Thoracic aorta (tissue), 2 donors: ENCODE results near the gene STRADA. TPM values are rescaled to one million over a fixed set of nuclear protein-coding genes. Genes with fewer than 3 reads are reported as not detected.

Experiments used
- ATAC-seq: fragments of 150-250 bp; one replicate; pipeline ENCODE4 v1.8.0; 2017; ENCODE audit warnings: low read depth; ENCODE audit not compliant: insufficient number of reproducible peaks, low FRiP score
- DNase-seq: peaks from one replicate; pipeline ENCODE4 v3.0.0-alpha.2; 2020; ENCODE audit warnings: low spot score
- H3K27ac ChIP-seq, 2 donors: fragments of 200-600 bp; sonication (generic); 1 replicate in 1 of 2; 2 replicates in 1 of 2; pipeline ENCODE4 v1.5.1; 2016; ENCODE audit warnings: mild to moderate bottlenecking in 2 of 2, moderate library complexity in 2 of 2
- H3K27me3 ChIP-seq: fragments of 200-600 bp; sonication (generic); replicated peaks from 2 replicates; pipeline ENCODE4 v1.6.0; 2016; ENCODE audit warnings: mild to moderate bottlenecking; ENCODE audit not compliant: insufficient read depth
- H3K36me3 ChIP-seq: fragments of 200-600 bp; sonication (generic); one replicate; pipeline ENCODE4 v1.5.1; 2016
- H3K4me1 ChIP-seq, 2 donors: fragments of 200-600 bp; sonication (generic); 1 replicate in 1 of 2; 2 replicates in 1 of 2; pipeline versions ENCODE4 v1.5.1 to v1.6.0; 2016; ENCODE audit warnings: low read depth in 2 of 2, mild to moderate bottlenecking in 1 of 2; ENCODE audit not compliant: control insufficient read depth in 1 of 2
- H3K4me3 ChIP-seq: fragments of 200-600 bp; sonication (generic); 2 replicates; pipeline ENCODE4 v1.5.1; 2016; ENCODE audit warnings: mild to moderate bottlenecking
- H3K9me3 ChIP-seq: fragments of 200-600 bp; sonication (generic); 2 replicates; pipeline ENCODE4 v1.5.1; 2016
- total RNA-seq, 2 donors: library from RNA; depleted of rRNA; stranded (reverse); fragments of >200 nt; gene quantifications; one replicate each; pipeline versions ENCODE4 v1.1.0 to v1.2.3, GENCODE V29; 2016
- TF ChIP-seq, protein P1 (sequence below): fragments of 200-600 bp; sonication (generic); IDR thresholded peaks from one replicate; pipeline ENCODE4 v1.5.1; 2019; ENCODE audit warnings: antibody characterized with exemption

The STRADA gene
- total RNA-seq, 2 donors from 2014 or later = 40.9 to 62.2 TPM

DNA sequence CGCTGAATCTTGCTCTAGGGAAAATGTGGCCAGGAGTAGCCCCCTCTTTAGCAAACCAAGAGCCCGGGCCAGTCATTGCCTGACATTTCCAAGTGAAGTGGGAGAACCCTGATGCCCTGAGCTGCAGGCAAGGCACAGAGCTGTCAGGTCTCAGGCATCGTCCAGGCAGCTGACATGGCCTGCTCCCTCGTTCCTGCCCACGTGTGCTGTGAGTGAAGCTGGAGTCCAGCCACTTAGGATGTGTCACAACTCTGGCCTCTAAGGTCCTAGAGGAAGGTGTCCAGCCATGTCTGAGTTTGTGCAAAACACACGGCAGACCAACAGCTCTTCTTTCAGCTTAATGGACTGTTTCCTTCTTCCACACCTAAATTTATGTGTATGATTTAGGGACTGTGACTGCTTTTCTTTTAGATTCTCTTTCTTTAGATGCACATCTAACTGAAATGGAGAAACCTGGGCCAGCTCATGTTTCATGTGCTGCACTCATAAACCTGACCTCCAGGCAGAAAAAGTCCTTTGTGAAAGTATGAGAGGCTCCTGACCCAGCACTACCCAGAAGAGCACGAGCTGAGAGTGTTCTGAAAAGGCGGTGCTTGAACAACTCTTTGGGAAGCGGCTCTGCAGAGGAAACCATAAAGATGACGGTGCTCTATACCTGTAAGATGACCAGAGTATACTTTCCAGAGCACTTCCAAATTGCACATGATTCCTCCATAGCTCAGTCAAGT is 26.9 kb downstream of the STRADA start:
- Histone ChIP-seq H3K4me1 (peaks cover 0 to 10% of the 10 kb centered on the region in 2 donors), H3K4me3 (no peak overlapping the region), H3K9me3 (no peaks in the 10 kb centered on the region), H3K27me3 (no peaks in the 10 kb centered on the region), H3K27ac (no peak overlapping the region), H3K36me3 (peaks cover 25% of the 10 kb centered on the region)
- TF ChIP-seq, protein P1, sequence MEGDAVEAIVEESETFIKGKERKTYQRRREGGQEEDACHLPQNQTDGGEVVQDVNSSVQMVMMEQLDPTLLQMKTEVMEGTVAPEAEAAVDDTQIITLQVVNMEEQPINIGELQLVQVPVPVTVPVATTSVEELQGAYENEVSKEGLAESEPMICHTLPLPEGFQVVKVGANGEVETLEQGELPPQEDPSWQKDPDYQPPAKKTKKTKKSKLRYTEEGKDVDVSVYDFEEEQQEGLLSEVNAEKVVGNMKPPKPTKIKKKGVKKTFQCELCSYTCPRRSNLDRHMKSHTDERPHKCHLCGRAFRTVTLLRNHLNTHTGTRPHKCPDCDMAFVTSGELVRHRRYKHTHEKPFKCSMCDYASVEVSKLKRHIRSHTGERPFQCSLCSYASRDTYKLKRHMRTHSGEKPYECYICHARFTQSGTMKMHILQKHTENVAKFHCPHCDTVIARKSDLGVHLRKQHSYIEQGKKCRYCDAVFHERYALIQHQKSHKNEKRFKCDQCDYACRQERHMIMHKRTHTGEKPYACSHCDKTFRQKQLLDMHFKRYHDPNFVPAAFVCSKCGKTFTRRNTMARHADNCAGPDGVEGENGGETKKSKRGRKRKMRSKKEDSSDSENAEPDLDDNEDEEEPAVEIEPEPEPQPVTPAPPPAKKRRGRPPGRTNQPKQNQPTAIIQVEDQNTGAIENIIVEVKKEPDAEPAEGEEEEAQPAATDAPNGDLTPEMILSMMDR = no peak
- no peak for DNase-seq
- ATAC-seq = no peak

DNA sequence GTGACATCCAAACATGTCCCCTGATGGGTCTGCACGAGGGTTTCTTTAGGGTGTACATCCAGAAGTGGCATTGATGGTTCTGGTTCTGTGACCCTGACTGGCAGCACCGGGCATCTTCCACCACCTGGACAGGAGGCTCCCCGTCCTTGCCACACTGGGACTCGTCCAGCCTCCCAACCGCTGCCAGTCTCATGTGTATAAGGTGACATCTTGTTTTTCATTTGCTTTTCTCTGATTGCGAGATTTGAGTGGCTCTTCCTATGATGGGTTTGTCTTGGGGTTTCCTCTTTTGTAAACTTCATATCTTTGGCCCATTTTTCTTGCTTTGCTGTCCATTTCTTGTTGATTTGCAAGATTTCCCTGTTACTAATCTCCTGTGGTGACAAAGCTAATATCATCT is 32.5 kb downstream of the STRADA start:
- peaks cover 44% of the 10 kb centered on the region for H3K36me3 ChIP-seq
- no peaks in the 10 kb centered on the region for H3K27me3 ChIP-seq
- H3K27ac ChIP-seq = no peak overlapping the region
- no peaks in the 10 kb centered on the region for H3K9me3 ChIP-seq
- no peaks in the 10 kb centered on the region for H3K4me1 ChIP-seq
- ATAC-seq = no peak
- TF ChIP-seq, protein P1 = no peak
- no peak for DNase-seq
- no peak overlapping the region for H3K4me3 ChIP-seq

- H3K36me3 ChIP-seq = peaks cover 52% of the 10 kb centered on the region
- no peak for DNase-seq
These were observed 34.4 kb downstream of the STRADA start for GRCh38 chr17:63707151-63707550.

DNA sequence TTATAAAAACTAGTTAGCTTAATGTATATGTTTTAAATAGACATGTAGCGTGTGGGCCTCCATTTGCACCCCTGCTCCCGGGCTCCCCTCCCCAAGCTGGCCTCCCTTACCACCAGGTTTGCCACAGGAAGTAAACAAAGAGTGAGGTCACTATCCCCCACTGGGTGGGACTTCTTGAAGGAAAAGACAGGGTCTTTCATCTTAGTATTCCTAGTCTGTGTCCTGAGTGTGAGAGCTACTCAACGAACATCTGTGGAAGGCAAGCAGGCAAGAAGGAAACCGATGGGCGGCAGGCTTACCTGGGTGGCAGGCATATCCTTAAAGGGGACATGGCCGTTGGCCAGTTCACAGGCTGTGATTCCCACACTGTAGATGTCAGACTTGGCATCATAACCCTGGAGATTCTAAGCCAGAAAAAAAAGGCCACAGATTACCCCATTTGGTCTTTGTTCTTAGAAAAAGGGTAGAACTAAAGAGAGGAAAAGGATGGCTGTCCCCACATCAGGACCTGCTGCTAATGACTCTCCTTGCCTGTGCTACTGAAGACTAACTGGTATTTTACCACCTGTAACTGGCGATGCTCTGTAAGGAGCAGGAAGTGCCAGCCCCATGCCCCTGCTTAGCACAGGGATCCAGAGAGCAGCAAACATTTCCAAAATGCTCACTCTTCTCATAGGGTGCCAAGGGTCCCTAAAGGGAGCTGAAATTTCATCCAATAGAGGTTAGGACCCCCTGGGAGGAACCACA is 35.1 kb downstream of the STRADA start:
- H3K9me3 ChIP-seq = no peaks in the 10 kb centered on the region
- H3K4me3 ChIP-seq = no peak overlapping the region
- H3K27me3 ChIP-seq = no peaks in the 10 kb centered on the region
- ATAC-seq (no peak), DNase-seq (no peak)
- H3K4me1 ChIP-seq = peaks cover 1 to 2% of the 10 kb centered on the region in 2 donors
- H3K27ac ChIP-seq = no peak overlapping the region
- H3K36me3 ChIP-seq = peaks cover 47% of the 10 kb centered on the region
- TF ChIP-seq, protein P1 = no peak

More at GRCh38 chr17:63707151-63707550, 34.4 kb downstream of the STRADA start:
- TF ChIP-seq, protein P1 = no peak
- Histone ChIP-seq H3K9me3 (no peaks in the 10 kb centered on the region), H3K4me1 (no peaks in the 10 kb centered on the region), H3K27me3 (no peaks in the 10 kb centered on the region), H3K4me3 (no peak overlapping the region), H3K27ac (no peak overlapping the region)
- ATAC-seq = no peak

DNA sequence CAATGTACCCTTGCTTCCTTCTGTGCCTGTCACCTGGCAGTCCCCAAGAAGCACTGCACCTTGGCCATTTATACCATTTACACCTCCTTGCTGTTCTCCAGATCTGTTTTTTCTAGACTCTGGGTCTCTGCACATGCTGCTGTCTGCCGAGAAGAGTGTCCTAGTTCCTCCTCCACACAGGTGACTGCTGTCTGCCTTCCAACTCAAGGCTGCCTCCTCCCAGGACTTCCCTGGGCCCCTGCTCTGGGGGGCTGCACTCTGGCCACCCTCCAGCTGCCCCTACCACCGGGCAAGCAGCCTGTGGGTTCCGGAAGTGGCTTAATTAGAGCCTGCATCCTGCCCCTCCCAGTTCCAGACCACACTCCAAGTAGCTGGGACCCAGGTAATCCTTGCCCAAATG is 35.9 kb downstream of the STRADA start:
- Histone ChIP-seq H3K27me3 (no peaks in the 10 kb centered on the region), H3K4me3 (no peak overlapping the region), H3K4me1 (peaks cover 10% of the 10 kb centered on the region in 2 donors), H3K9me3 (no peaks in the 10 kb centered on the region), H3K36me3 (peaks cover 38% of the 10 kb centered on the region), H3K27ac (no peak overlapping the region)
- no peak for DNase-seq
- TF ChIP-seq, protein P1 = no peak
- ATAC-seq = no peak
